Immature natural killer cell (primary cell): ENCODE results near the gene ARHGAP12. TPM values are rescaled to one million over a fixed set of nuclear protein-coding genes. Genes with fewer than 3 reads are reported as not detected.
A peak's percentile ranks its signal among the peaks of the same experiment; 100 is the strongest.

Experiments
- DNase-seq, 3 donors: peaks; one replicate each; pipeline ENCODE4 v3.0.0; 2022; ENCODE audit warnings: mixed read lengths in 1 of 3
- H3K27ac Mint-ChIP-seq, 6 donors: one replicate each; pipeline ENCODE4 v1.8.0; 2020; ENCODE audit warnings: mixed read lengths in 6 of 6, mild to moderate bottlenecking in 5 of 6, inconsistent platforms in 4 of 6, moderate library complexity in 3 of 6
- H3K27me3 Mint-ChIP-seq, 3 donors: one replicate each; pipeline ENCODE4 v1.8.0; 2020 to 2021; ENCODE audit warnings: low read depth in 3 of 3, mild to moderate bottlenecking in 3 of 3, mixed read lengths in 3 of 3, moderate library complexity in 3 of 3, inconsistent platforms in 1 of 3
- H3K36me3 Mint-ChIP-seq, 3 donors: one replicate each; pipeline ENCODE4 v1.8.0; 2020; ENCODE audit warnings: mixed read lengths in 3 of 3, inconsistent platforms in 2 of 3, mild to moderate bottlenecking in 2 of 3
- H3K4me1 Mint-ChIP-seq, 2 donors: one replicate each; pipeline ENCODE4 v1.8.0; 2020; ENCODE audit warnings: inconsistent platforms in 2 of 2, mild to moderate bottlenecking in 2 of 2, mixed read lengths in 2 of 2, moderate library complexity in 1 of 2
- H3K4me3 Mint-ChIP-seq, 5 donors: one replicate each; pipeline ENCODE4 v1.8.0; 2020; ENCODE audit warnings: mild to moderate bottlenecking in 5 of 5, mixed read lengths in 5 of 5, inconsistent platforms in 3 of 5, moderate library complexity in 3 of 5
- H3K9me3 Mint-ChIP-seq, 6 donors: one replicate each; pipeline ENCODE4 v1.8.0; 2020; ENCODE audit warnings: mild to moderate bottlenecking in 6 of 6, mixed read lengths in 6 of 6, inconsistent platforms in 4 of 6, moderate library complexity in 3 of 6
- polyA plus RNA-seq, 3 donors: library from polyadenylated mRNA; unstranded; fragments of 300-500 nt; fragmentation: Illumina TruSeq; gene quantifications; one replicate each; pipeline ENCODE4 v1.2.3, GENCODE V29; 2021

ARHGAP12 gene
- polyA plus RNA-seq, 3 donors from 2014 or later = 6.2 to 11.8 (median 8.1) TPM

- DNase-seq = no peak
- Mint-ChIP-seq H3K27ac (no peak overlapping the region), H3K27me3 (peaks cover 0 to 3% (median 0%) of the 10 kb centered on the region in 3 donors), H3K36me3 (no peaks in the 10 kb centered on the region), H3K4me1 (peaks cover 7 to 11% of the 10 kb centered on the region in 2 donors), H3K9me3 (no peaks in the 10 kb centered on the region), H3K4me3 (no peak overlapping the region)
Measured at GRCh38 chr10:31942435-31942834, 13.8 kb upstream of the ARHGAP12 start.

GRCh38 chr10:31940839-31941653, 12.4 kb upstream of the ARHGAP12 start:
- peaks cover 7 to 11% of the 10 kb centered on the region in 2 donors for H3K4me1 Mint-ChIP-seq
- H3K27me3 Mint-ChIP-seq = peaks cover 0 to 3% (median 0%) of the 10 kb centered on the region in 3 donors

GRCh38 chr10:31939797-31940708, 11.4 kb upstream of the ARHGAP12 start:
- H3K4me1 Mint-ChIP-seq = peaks cover 7 to 10% of the 10 kb centered on the region in 2 donors
- H3K9me3 Mint-ChIP-seq = no peaks in the 10 kb centered on the region
- H3K4me3 Mint-ChIP-seq = no peak overlapping the region
- no peak for DNase-seq
- no peaks in the 10 kb centered on the region for H3K36me3 Mint-ChIP-seq
- peaks cover 0 to 3% (median 0%) of the 10 kb centered on the region in 3 donors for H3K27me3 Mint-ChIP-seq
- H3K27ac Mint-ChIP-seq = no peak overlapping the region

More at GRCh38 chr10:31940839-31941653, 12.4 kb upstream of the ARHGAP12 start:
- Mint-ChIP-seq H3K36me3 (no peaks in the 10 kb centered on the region), H3K9me3 (no peaks in the 10 kb centered on the region), H3K27ac (no peak overlapping the region), H3K4me3 (no peak overlapping the region)
- DNase-seq = no peak

- no peak overlapping the region for H3K4me3 Mint-ChIP-seq
- H3K27ac Mint-ChIP-seq = no peak overlapping the region
- H3K4me1 Mint-ChIP-seq = no peaks in the 10 kb centered on the region
- H3K27me3 Mint-ChIP-seq = peaks cover 0 to 8% (median 2%) of the 10 kb centered on the region in 3 donors
- H3K36me3 Mint-ChIP-seq = no peaks in the 10 kb centered on the region
- no peaks in the 10 kb centered on the region for H3K9me3 Mint-ChIP-seq
- DNase-seq = no peak
Measured at GRCh38 chr10:31937371-31937770, 8.7 kb upstream of the ARHGAP12 start.

GRCh38 chr10:31936933-31937332, 8.3 kb upstream of the ARHGAP12 start:
- no peak for DNase-seq
- Mint-ChIP-seq H3K4me3 (no peak overlapping the region), H3K9me3 (no peaks in the 10 kb centered on the region), H3K36me3 (no peaks in the 10 kb centered on the region), H3K27me3 (peaks cover 0 to 8% (median 2%) of the 10 kb centered on the region in 3 donors), H3K4me1 (no peaks in the 10 kb centered on the region), H3K27ac (no peak overlapping the region)

- H3K27me3 Mint-ChIP-seq = peaks cover 0 to 8% (median 2%) of the 10 kb centered on the region in 3 donors
- no peaks in the 10 kb centered on the region for H3K9me3 Mint-ChIP-seq
- H3K4me1 Mint-ChIP-seq = peaks cover 1 to 2% of the 10 kb centered on the region in 2 donors
- no peak for DNase-seq
- H3K27ac Mint-ChIP-seq = no peak overlapping the region
- H3K36me3 Mint-ChIP-seq = no peaks in the 10 kb centered on the region
- H3K4me3 Mint-ChIP-seq = no peak overlapping the region
Measured at GRCh38 chr10:31936086-31936485, 7.5 kb upstream of the ARHGAP12 start.

- H3K4me3 Mint-ChIP-seq = no peak overlapping the region
- H3K9me3 Mint-ChIP-seq = no peaks in the 10 kb centered on the region
- no peak for DNase-seq
- H3K27ac Mint-ChIP-seq = no peak overlapping the region
- no peaks in the 10 kb centered on the region for H3K36me3 Mint-ChIP-seq
- H3K27me3 Mint-ChIP-seq = peaks cover 0 to 8% (median 2%) of the 10 kb centered on the region in 3 donors
- peaks cover 4 to 7% of the 10 kb centered on the region in 2 donors for H3K4me1 Mint-ChIP-seq
Measured at GRCh38 chr10:31935678-31936077, 7.0 kb upstream of the ARHGAP12 start.

GRCh38 chr10:31932838-31933237, 4.2 kb upstream of the ARHGAP12 start:
- no peaks in the 10 kb centered on the region for H3K36me3 Mint-ChIP-seq
- no peak overlapping the region for H3K4me3 Mint-ChIP-seq
- no peaks in the 10 kb centered on the region for H3K9me3 Mint-ChIP-seq
- peaks cover 18 to 22% of the 10 kb centered on the region in 2 donors for H3K4me1 Mint-ChIP-seq
- H3K27ac Mint-ChIP-seq = no peak overlapping the region
- DNase-seq = no peak
- peaks cover 0 to 18% (median 8%) of the 10 kb centered on the region in 3 donors for H3K27me3 Mint-ChIP-seq

- H3K9me3 Mint-ChIP-seq = no peaks in the 10 kb centered on the region
- no peak for DNase-seq
- H3K4me3 Mint-ChIP-seq = peak overlapping the region in 4 of 5 donors; percentile 17 to 85 (median 46)
- H3K27ac Mint-ChIP-seq = peak overlapping the region in 1 of 6 donors; percentile 45
- peaks cover 33 to 42% of the 10 kb centered on the region in 2 donors for H3K4me1 Mint-ChIP-seq
- no peaks in the 10 kb centered on the region for H3K36me3 Mint-ChIP-seq
- peaks cover 10 to 28% (median 13%) of the 10 kb centered on the region in 3 donors for H3K27me3 Mint-ChIP-seq
Measured at GRCh38 chr10:31930856-31931255, 2.2 kb upstream of the ARHGAP12 start.

- Mint-ChIP-seq H3K9me3 (no peaks in the 10 kb centered on the region), H3K4me1 (peaks cover 33 to 48% of the 10 kb centered on the region in 2 donors), H3K4me3 (peak overlapping the region; percentile 79 to 95 (median 90)), H3K27me3 (peaks cover 10 to 28% (median 13%) of the 10 kb centered on the region in 3 donors), H3K36me3 (no peaks in the 10 kb centered on the region), H3K27ac (peak overlapping the region; percentile 45 to 89 (median 84))
- DNase-seq = peak; percentile 81 to 83 (median 81)
Measured at GRCh38 chr10:31930023-31930751, 1.6 kb upstream of the ARHGAP12 start.

- peaks cover 38 to 56% of the 10 kb centered on the region in 2 donors for H3K4me1 Mint-ChIP-seq
- peak in 2 of 3 donors; percentile 33 to 40 for DNase-seq
- no peaks in the 10 kb centered on the region for H3K9me3 Mint-ChIP-seq
- H3K36me3 Mint-ChIP-seq = no peaks in the 10 kb centered on the region
- H3K27ac Mint-ChIP-seq = peak overlapping the region; percentile 45 to 89 (median 84)
- peak overlapping the region; percentile 79 to 95 (median 90) for H3K4me3 Mint-ChIP-seq
- peaks cover 10 to 28% (median 13%) of the 10 kb centered on the region in 3 donors for H3K27me3 Mint-ChIP-seq
Measured at GRCh38 chr10:31929261-31930022, 811 bp upstream of the ARHGAP12 start.

GRCh38 chr10:31927884-31928548, 615 bp downstream of the ARHGAP12 start:
- H3K4me3 Mint-ChIP-seq = peak overlapping the region; percentile 92 to 95 (median 93)
- H3K36me3 Mint-ChIP-seq = no peaks in the 10 kb centered on the region
- H3K27me3 Mint-ChIP-seq = peaks cover 10 to 25% (median 11%) of the 10 kb centered on the region in 3 donors
- peak; percentile 56 to 72 (median 66) for DNase-seq
- no peaks in the 10 kb centered on the region for H3K9me3 Mint-ChIP-seq
- peak overlapping the region; percentile 45 to 90 (median 83) for H3K27ac Mint-ChIP-seq
- peaks cover 46 to 70% of the 10 kb centered on the region in 2 donors for H3K4me1 Mint-ChIP-seq
